ENCODE measurements around the gene IRS1.
"Not testable (repeated sequence)": the region's sequence is repeated elsewhere in the genome, so short reads cannot be mapped to it uniquely, and the experiment has no call there.

GRCh38 chr2:226843001-226843400 is 43.4 kb upstream of the IRS1 start:
- TF ChIP-seq CTCF, POLR2A, EP300 (IDR thresholded peaks at IDR 0.05): not testable (repeated sequence)
